ENCODE results near the gene LDLR.

- TF ChIP-seq CTCF (conservative IDR thresholded peaks at IDR 0.05; ENCODE audit: low read depth, low read length) (no peak), SMC3 (IDR thresholded peaks at IDR 0.05; ENCODE audit: low read depth, low read length) (no peak), RCOR1 (IDR thresholded peaks at IDR 0.05; ENCODE audit: insufficient replicate concordance, low read length) (no peak), MAZ (IDR thresholded peaks at IDR 0.05; ENCODE audit: borderline replicate concordance, low read depth, low read length) (no peak), MXI1 (IDR thresholded peaks at IDR 0.05; ENCODE audit: borderline replicate concordance, low read depth, low read length) (no peak), CEBPB (IDR thresholded peaks at IDR 0.05; ENCODE audit: low read depth, low read length) (no peak), POLR2A (IDR thresholded peaks at IDR 0.05; ENCODE audit: low read depth, low read length) (no peak), RAD21 (IDR thresholded peaks at IDR 0.05; ENCODE audit: low read length) (no peak), ELK1 (IDR thresholded peaks at IDR 0.05; ENCODE audit: borderline replicate concordance, low read depth, low read length) (no peak), USF2 (IDR thresholded peaks at IDR 0.05; ENCODE audit: low read depth, low read length) (no peak), RFX5 (IDR thresholded peaks at IDR 0.05; ENCODE audit: low read depth, low read length) (no peak), FOS (IDR thresholded peaks at IDR 0.05; ENCODE audit: low read depth, low read length) (no peak)
Measured at GRCh38 chr19:11106477-11106876, 17.2 kb downstream of the LDLR start.
